Activated T-helper 1 cell treated with anti-CD3 and anti-CD28 coated beads, Interleukin-2, amount 50 U/mL, for 16 hours (primary cell): ENCODE results near the gene NCF2.
"Not testable (repeated sequence)": the region's sequence is repeated elsewhere in the genome, so short reads cannot be mapped to it uniquely, and the experiment has no call there.

Experiments
- DNase-seq, 2 donors: peaks; one replicate each; pipeline ENCODE4 v3.0.0-alpha.2; 2020; ENCODE audit warnings: low read depth in 1 of 2, low spot score in 1 of 2

The NCF2 gene

DNA sequence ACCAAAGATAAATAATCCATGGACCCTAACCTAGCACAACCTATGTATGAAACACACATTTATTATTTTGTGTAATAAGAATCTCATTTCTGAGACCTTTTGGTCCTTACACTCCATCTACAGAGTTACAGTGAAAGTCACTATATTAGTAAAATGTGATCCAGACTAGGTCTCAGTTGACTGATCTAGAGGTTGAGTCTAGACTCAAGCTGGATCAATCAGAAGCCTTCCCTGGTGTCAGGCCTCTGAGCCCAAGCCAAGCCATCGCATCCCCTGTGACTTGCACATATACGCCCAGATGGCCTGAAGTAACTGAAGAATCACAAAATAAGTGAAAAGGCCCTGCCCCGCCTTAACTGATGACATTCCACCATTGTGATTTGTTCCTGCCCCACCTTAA lies 22.7 kb upstream of the NCF2 start:
- not testable (repeated sequence) for DNase-seq

DNA sequence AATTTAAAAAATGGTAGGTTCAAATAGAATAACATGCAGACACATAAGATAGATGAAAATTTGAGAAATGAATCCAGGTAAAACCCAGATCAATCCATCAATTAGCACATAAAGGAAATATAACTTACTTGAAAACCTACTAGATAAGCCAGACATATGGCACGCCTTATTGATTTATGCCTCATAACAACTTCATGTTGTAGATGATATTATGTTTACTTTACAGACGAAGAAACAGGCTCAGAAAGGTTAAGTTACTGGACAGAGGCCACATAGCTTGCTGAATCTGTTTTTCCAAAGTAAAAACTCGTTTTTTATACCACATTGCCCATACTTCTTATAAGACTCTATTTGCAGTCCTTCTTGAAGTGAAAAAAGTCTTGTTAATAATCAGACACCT lies 22.1 kb upstream of the NCF2 start:
- DNase-seq, result no peak

DNA sequence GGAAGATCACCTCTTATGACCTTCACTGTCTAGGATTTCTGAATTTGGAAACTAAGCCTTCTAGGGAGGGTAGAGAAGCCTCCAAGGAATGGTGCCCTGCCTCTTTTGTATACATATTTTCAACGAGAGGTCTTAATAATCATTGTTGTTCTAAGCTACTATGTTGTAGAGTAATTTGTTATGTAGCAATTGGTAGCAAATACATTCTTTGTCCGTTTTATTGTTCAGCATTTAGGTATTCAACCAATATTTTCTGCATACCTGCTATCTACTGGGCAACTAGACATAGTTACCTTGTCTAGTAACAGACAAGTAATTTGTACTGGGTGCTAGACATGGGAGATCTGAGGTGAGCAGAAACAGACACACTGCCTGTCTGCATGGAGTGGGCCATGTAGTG lies 20.8 kb upstream of the NCF2 start:
- no peak for DNase-seq

DNA sequence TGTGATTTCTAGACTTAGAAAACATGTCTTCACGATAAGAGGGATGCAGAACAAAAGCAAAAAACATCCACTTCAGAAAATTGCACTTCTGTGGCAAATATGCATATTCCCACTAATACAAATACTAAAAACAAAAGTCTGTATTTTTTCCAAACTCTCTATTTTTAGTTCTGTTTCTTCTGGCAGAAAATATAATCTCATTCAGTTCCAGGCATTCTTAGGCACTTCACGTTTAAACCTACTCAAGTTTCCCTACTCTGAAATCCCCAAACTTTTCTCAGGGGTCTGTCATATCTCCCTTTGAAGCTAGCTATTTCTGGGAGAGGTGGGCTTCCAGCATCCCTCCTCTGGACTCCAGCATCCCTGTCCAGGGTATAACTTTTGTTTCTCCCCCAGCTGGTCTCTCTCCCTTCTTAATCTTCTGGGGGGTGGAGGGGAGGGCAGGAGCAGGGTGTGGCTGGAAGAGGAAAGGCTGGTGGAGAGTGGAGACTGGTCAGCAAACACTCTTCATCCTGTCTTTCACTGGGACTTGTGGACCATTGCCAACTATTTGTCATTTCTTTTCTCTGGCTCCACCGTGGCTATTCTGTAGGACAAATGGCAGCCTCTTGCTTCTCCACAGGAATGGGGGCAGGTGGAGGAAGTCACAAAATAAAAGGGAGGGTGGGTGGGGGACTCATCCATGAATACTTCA lies 19.6 kb upstream of the NCF2 start:
- DNase-seq, result no peak

DNA sequence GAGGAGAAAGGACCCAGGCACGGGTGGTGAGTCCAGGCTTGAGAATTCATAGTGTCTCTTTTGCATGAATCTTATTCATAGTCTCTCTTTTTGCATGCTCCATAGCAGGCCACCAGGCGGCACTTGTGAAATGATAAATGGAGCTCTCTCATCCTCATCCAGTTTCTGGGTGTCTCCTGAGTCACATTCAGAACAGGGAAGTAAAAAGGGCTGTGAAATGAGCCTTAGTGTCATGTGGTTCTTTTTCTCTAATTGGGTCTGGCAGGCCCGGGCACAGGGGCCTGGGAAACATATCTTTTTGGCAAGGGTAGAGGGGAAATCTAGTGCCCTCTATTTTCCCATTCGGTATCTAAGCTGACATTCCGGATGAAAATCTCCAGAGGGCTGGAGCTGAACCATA lies 19.1 kb upstream of the NCF2 start:
- no peak for DNase-seq

DNA sequence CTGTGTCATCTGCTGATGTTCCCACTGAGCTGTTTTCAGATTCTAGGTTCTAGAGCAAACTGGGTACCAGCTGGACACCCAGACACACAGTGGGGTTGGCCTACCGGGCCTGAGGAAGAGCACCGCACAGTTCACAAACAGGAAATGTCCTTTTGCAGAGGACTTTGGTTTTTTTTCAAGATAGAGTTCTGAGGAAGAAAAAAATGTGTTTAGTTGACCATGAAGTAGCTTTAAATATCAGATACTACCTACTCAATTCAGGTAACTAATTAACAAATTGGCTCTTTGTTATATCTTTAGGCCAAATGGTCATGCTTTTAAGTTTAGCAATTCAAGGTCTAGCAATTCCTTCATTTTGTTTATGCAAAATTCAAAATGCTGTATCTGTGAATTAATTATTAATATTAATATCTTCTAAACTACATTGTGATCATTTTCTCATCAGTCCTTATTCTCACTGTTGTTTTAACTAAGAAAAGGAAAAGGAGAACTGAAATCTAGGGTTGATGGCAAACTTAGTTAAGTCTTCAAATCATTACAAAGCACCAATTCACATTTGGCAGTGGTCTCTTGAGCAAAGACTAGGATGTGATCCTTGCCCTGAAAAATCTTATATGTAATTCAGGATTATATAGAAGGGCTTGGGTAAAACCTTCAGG lies 17.2 kb upstream of the NCF2 start:
- DNase-seq, result no peak

DNA sequence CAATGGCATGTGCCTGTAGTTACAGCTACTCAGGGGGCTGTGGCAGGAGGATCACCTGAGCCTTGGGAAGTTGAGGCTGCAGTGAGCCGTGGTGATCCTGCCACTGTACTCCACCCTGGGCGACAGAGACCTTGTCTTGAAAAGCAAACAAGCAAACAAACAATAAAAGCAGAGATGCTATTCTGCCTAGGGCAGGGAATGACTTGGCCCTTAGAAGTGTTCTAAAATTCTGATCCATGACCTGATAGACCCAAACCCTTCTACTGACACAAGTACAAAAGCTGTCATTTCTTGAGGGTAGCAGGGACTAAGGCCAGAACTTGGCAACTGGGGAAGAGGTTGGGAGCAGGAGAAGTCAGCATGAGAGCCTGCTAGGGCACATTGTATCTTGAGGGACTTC lies 15.6 kb upstream of the NCF2 start:
- DNase-seq, result no peak

DNA sequence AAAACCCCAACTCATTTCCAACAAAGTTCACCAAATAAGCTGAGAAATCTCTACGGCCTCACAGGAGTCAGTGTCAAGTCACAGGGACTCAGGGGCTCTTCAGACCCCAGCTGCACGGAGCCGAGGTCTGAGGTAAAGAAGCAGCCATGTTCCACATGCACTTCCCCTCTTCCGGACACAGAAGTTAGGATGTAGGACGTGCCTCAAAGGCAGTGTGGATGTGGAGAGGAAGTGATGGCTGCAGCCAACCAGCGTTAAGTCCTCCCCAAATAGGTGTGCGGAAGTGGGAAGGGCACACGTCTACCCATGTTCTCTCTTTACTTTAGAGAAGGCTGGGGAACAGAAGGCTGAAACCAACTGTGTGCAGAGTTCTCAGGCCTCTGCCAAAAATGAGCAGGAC lies 14.6 kb upstream of the NCF2 start:
- DNase-seq, result no peak

DNA sequence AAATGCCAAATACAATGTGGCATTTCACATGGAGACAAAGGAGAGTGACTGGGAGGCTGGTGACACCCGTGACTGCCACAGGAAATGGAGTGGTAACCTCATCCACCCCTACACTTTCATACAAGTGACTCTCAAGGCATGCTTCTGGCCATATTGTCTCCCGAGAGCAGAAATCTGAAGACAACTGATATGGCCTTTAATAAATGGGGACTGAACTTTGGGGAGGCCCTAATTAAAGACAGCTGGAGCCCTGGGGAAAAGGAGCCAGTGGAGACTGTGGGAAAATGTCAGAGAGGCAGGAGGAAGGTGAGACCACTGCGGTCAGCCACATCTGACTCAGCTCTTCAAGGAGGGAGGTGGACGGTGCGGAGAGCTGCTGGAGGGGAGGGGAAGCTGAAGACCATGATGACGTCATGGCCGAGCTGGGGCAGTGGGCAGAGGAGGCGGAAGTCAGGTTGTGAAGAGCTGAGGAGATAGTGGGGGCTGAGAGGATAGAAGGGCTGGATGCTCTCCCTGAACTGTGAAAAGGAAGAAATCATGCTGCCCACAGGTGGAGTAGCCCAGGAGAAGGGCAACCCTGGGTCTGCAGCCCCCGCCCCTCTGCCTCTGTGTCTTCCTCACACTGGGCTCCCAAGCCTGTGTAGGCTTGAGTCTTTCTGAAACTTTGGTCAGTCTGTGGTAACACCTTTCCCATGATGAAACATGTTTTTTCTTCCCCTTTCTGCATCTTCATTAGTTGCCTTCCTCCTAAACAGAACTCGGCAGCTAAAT lies 14.0 kb upstream of the NCF2 start:
- DNase-seq, result no peak

DNA sequence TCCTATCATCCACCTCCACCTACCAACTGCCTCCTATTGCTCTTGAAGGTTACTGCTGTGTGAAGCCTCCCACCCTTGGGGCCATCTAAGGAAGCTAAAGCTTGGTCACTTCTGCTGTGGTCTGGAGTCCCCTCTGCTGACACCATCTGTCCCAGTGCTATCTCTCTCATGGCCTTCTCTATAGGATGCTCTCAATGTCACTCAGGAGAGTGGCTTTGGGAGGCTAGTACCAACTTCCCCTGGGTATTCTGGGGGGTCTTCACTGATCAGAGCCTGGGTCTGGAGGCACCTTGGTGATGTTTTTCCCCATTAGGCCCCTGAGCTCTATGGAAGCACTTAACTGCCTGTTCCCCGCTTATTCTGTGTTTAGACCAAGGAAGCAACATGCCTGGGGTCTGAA lies 12.3 kb upstream of the NCF2 start:
- no peak for DNase-seq

DNA sequence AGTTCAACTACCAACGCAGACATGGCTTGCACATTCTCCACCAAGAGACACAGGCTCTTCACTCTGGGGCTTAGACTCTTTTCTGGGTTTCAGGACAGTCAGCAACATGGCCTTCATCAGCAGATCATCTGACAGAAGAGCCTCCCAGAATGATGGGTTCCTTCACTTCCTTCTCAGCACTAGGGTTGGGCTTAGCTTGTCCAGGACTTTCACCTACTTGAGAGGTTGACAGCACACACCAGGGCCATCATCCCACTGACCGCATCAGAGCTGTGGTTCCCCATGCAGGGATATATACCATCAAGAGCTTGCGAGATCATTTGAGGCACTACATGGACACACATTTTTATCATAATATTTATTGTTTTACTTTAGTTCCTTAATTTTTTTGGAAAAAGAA lies 10.4 kb upstream of the NCF2 start:
- DNase-seq, result no peak

DNA sequence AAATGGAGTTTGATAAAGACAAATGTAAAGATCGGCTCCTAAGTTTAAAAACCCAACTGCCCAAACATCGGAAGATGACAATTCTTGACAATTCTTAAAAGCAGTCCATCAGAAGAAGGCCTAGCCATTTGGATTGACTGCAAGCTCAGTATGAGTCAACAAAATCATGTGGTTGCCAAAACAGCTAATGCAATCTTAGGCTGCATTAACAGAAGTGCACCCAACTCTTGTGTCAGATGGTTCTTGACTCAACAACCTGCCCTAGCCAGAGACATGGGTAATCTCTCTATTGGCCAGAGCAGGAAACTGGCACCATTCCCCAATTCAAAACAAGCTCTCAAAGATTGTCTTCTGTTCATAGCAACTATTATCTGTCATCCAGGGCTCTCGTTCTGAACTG lies 9.9 kb upstream of the NCF2 start:
- DNase-seq, result no peak

DNA sequence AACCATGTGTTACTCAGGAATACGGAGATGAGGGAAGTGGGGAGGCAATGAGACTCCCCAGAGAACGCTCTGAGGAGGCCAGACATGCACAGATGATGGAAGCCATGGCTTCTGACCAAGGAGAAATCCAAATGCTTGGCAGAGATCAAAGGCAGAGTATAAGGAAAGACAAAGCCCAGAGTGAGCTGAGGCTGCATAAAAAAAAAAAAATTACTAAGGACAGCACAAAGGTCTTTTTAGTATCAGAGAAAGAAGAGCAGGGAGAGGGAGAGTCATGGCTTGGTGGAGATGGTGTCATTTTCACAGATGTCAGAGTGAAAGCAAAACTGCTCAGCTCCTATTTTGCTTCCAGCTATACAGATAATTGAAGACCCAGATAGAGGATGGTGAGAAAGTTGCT lies 8.1 kb upstream of the NCF2 start:
- no peak for DNase-seq

DNA sequence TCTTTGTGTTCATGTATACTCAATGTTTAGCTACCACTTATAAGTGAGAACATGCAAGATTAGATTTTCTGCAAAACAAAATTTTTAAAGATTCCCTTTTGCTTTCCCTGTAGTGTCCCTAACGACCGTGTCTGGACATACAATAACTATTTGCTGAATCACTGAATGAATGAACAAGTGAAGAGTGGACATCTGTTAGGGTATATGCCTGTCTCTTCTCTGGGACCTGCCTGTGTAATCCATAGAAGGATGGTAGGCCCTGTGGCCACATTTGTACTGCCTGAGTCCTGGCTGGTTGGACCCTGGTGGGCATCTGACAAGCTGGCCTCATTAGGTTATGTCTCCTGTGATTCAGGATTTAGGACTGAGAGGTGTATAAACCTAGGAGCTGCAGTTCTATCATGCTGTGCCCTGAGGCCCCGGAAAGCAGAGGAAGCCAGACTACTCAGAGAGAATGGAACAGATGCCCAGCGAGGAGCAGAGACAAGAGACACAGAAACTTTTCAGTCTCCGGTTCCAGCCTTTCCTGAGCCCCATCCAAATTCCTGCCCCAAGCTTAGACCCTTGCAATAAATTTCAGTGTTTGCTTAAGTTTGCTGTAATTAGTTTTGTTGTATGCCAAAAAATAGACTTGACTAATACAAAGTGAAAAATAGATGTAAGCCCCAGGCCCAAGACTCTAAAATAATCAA lies 7.5 kb upstream of the NCF2 start:
- no peak for DNase-seq

DNA sequence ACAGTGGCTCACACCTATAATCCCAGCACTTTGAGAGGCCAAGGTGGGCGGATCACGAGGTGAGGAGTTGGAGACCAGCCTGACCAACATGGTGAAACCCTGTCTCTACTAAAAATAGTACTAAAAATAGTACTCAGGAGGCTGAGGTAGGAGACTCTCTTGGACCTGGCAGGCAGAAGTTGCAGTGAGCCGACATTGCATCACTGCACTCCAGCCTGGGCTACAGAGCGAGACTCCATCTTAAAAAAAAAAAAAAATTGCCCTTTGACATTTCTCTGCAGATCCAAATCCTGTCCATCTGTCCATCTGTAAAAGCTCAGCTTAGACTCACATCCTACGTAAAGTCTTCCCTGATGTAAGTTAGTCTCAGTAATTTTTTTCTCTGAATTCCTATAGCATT lies 6.2 kb upstream of the NCF2 start:
- DNase-seq, result no peak

DNA sequence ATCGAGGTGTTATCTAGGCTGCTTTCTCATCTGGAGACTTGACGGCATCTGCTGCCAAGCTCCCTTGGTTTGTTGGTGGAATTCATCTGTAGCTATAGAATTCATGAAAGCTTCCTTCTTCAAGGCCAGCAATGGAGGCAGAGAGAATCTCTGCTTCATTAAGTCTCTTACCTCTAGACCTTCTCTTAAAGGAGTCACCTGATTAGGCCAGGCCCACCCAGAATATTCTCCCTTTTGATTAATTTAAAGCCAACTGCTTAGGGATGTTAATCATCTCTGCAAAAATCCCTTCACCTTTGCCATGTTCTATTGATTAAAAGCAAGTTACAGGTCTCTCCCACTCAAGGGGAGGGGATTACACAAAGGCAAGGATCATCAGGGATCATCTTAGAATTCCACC lies 5.3 kb upstream of the NCF2 start:
- no peak for DNase-seq

DNA sequence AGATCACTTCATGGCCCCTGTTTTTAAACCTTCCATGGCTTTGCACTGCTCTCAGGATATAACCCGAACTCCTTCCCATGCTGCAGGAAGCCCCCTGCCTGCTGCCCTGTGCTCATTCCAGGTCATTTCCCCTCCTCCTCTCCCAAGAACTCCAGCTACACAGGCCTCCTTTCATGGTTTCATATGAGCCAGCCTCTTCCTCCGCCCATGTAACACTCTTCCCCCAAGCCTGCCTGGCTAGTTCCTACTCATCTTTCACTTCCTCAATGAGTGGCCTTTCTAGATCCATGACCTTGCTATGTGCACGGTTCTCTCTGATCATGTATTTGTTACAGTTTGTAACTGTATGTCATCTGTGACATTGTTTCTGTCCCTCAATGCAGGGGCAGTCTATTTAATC lies 3.1 kb upstream of the NCF2 start:
- no peak for DNase-seq

DNA sequence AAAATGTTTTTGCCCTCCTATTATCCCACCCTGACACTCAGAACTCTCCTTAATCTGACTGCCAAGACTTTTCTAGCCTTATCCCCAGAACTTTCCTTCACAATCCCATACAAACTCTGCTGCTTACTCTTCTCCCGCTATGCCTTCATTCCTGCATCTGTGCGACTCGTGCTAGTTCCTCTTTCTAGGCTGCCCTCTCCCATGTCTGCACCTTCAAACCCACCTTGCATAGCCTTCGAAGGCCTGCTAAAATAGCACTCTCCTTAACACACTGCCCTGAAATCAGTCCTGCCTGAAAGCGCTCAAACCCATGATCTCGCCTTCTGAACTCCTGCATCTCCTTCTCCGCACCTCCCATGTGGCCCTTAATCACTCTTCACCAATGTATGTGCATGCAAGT lies 2.5 kb upstream of the NCF2 start:
- DNase-seq, result no peak

DNA sequence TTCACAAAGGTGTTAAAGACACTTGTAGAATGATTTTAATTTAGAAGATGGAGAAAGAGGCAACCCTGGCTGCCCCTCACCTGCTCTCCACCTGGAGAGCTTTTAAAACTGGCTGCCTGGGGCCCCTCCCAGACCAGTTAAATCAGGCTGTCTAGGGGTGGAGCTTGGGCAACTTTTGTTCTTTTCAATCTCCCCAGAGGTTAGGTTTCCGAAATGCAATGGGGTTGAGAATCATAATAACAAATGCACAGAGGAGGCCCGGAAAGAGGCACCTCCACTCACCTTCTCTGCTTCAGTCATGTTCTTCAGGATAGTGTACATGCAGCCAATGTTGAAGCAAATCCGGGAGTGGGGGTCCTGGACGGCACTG lies 400 bp downstream of the NCF2 start:
- DNase-seq, result no peak

DNA sequence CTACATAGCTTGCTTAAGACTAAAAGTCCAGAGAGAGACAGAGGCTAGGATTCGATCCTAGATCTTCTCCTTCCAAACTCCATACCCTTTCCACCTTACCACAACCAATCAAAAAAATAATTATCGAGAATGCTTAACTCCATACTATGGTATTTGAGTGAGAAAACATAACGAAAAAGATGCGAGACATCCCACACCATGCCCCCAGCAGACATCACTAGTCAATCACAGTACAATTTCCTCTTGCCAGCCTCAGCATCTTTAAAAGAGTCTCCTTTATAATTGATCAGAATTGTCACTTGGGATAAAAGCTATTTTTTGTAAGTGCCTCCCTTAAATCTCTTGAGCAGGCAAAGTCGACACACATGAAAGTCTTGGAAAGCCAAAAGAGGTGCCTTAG lies 875 bp downstream of the NCF2 start:
- DNase-seq, result no peak

DNA sequence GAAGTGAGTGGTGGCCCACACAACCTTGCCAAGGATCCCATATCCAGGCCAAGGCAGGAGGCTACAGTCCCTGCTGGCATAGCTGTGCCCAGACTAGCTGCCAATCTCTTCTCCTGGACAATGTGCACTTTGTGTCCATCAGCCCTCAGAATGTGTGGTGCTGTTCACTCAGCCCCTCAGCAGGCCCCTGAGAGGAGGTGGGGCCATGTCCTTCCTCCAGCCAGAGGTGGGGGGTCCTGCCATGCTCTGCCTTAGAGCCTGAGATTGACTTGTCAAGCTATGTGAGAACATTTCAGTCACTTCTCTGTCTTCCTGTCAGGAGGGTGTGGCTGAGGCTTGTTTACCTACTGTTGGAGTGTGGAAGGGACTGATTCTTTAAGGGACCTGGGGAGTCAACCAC lies 1.4 kb downstream of the NCF2 start:
- DNase-seq, result no peak

DNA sequence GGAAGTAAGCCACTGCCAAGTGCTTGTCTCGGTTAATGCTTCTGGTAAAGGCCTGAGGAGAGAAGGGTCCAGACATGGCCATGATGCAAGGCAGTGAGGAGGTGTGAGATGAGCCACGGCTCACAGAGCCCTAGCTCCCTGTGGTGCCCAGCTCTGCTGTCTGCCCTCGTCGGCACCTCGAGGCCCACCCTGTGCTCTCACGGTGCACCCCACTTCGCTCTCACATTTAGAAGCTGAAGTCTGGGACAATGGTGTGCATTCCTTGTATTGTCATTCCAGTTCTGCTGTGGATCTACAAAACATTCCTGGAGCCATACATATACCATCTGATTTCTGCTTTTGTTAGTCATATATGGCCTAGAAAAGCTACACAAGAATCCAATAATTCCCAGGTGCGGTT lies 3.3 kb downstream of the NCF2 start:
- DNase-seq, result no peak
